Vagina (tissue), 2 donors: Measurements from ENCODE around the gene GLT8D2. TPM values are rescaled to one million over a fixed set of nuclear protein-coding genes. Genes with fewer than 3 reads are reported as not detected.

Experiments used
- DNase-seq, 2 donors: peaks; one replicate each; pipeline ENCODE4 v3.0.0-alpha.2; 2017; ENCODE audit errors: extremely low spot score in 2 of 2
- H3K27ac ChIP-seq: fragments of 200-600 bp; sonication (generic); one replicate; pipeline ENCODE4 v1.5.1; 2019
- H3K27me3 ChIP-seq: fragments of 200-600 bp; sonication (generic); one replicate; pipeline ENCODE4 v1.5.1; 2019
- H3K36me3 ChIP-seq, 2 donors: fragments of 200-600 bp; sonication (generic); one replicate each; pipeline ENCODE4 v1.5.1; 2017 to 2019
- H3K4me1 ChIP-seq: fragments of 200-600 bp; sonication (generic); one replicate; pipeline ENCODE4 v1.5.1; 2019
- H3K4me3 ChIP-seq, 2 donors: fragments of 200-600 bp; sonication (generic); 1 replicate in 1 of 2; 2 replicates in 1 of 2; pipeline ENCODE4 v1.5.1; 2016 to 2019
- H3K9me3 ChIP-seq: fragments of 200-600 bp; sonication (generic); one replicate; pipeline ENCODE4 v1.5.1; 2019
- CTCF ChIP-seq, 3 experiments: fragments of 450-650 bp in 2 of 3; fragments of 200-600 bp in 1 of 3; sonication (generic) in 1 of 3; IDR thresholded peaks; one replicate each; pipeline ENCODE4 v1.5.1; 2017 to 2019; ENCODE audit warnings: antibody characterized with exemption in 3 of 3, mild to moderate bottlenecking in 2 of 3, moderate library complexity in 2 of 3
- POLR2A ChIP-seq, 2 donors: fragments of 450-650 bp; IDR thresholded peaks; one replicate each; pipeline ENCODE4 v1.6.1; 2017; ENCODE audit warnings: antibody characterized with exemption in 2 of 2, mild to moderate bottlenecking in 2 of 2, moderate library complexity in 2 of 2
- POLR2AphosphoS5 ChIP-seq, 2 donors: sonication (generic); formaldehyde crosslinking; IDR thresholded peaks; one replicate each; pipeline ENCODE4 v1.9.0; 2017; ENCODE audit warnings: antibody characterized with exemption in 2 of 2, mild to moderate bottlenecking in 2 of 2, low read depth in 1 of 2; ENCODE audit not compliant: insufficient read depth in 1 of 2
- intact Hi-C: fragments of 100-400 bp; cut with DNase I; formaldehyde crosslinking; loops from one replicate; pipeline ENCODE4 v1.15.1; 2023
- total RNA-seq: library from RNA; depleted of rRNA; stranded (reverse); fragments of >200 nt; gene quantifications from one replicate; pipeline ENCODE4 v1.2.3, GENCODE V29; 2016

GLT8D2 gene
- total RNA-seq, 1 donor from 2014 or later: 11.0 TPM

GRCh38 chr12:104054681-104055346 lies 4.8 kb upstream of the GLT8D2 start:
- no peak for DNase-seq
- no peaks in the 10 kb centered on the region for H3K27me3 ChIP-seq
- no peak overlapping the region for H3K27ac ChIP-seq
- intact Hi-C loops: no loop called here
- H3K36me3 ChIP-seq: no peaks in the 10 kb centered on the region
- peaks cover 5% of the 10 kb centered on the region for H3K4me1 ChIP-seq
- no peak for TF ChIP-seq POLR2AphosphoS5 (IDR thresholded peaks at IDR 0.05; ENCODE audit: insufficient read depth in 1 of 2, low read depth in 1 of 2)
- TF ChIP-seq POLR2A (IDR thresholded peaks at IDR 0.05): no peak
- no peaks in the 10 kb centered on the region for H3K9me3 ChIP-seq
- no peak overlapping the region for H3K4me3 ChIP-seq

- intact Hi-C loops: no loop called here
- peak overlapping the region; percentile 71 for H3K27ac ChIP-seq
Observed at GRCh38 chr12:104050436-104050835, 449 bp upstream of the GLT8D2 start.

GRCh38 chr12:104049278-104049902 lies 597 bp downstream of the GLT8D2 start:
- H3K27me3 ChIP-seq: no peaks in the 10 kb centered on the region
- TF ChIP-seq POLR2A (IDR thresholded peaks at IDR 0.05) (no peak), POLR2AphosphoS5 (IDR thresholded peaks at IDR 0.05; ENCODE audit: insufficient read depth in 1 of 2, low read depth in 1 of 2) (no peak), CTCF (IDR thresholded peaks at IDR 0.05) (no peak)
- no peak for DNase-seq
- H3K4me3 ChIP-seq: peak overlapping the region; percentile 51 to 53
- peak overlapping the region; percentile 71 for H3K27ac ChIP-seq
- no peaks in the 10 kb centered on the region for H3K36me3 ChIP-seq
- peaks cover 29% of the 10 kb centered on the region for H3K4me1 ChIP-seq
- H3K9me3 ChIP-seq: no peaks in the 10 kb centered on the region
- intact Hi-C loops: no loop called here

More at GRCh38 chr12:104050436-104050835, 449 bp upstream of the GLT8D2 start:
- TF ChIP-seq POLR2A (IDR thresholded peaks at IDR 0.05) (no peak), CTCF (IDR thresholded peaks at IDR 0.05) (no peak), POLR2AphosphoS5 (IDR thresholded peaks at IDR 0.05; ENCODE audit: insufficient read depth in 1 of 2, low read depth in 1 of 2) (no peak)
- Histone ChIP-seq H3K4me3 (peak overlapping the region; percentile 51 to 53), H3K36me3 (no peaks in the 10 kb centered on the region), H3K9me3 (no peaks in the 10 kb centered on the region), H3K27me3 (no peaks in the 10 kb centered on the region), H3K4me1 (peaks cover 25% of the 10 kb centered on the region)
- no peak for DNase-seq

- no peaks in the 10 kb centered on the region for H3K36me3 ChIP-seq
- H3K9me3 ChIP-seq: no peaks in the 10 kb centered on the region
- TF ChIP-seq POLR2AphosphoS5 (IDR thresholded peaks at IDR 0.05; ENCODE audit: insufficient read depth in 1 of 2, low read depth in 1 of 2) (no peak), CTCF (IDR thresholded peaks at IDR 0.05) (no peak), POLR2A (IDR thresholded peaks at IDR 0.05) (no peak)
- no peak for DNase-seq
- H3K4me3 ChIP-seq: peak overlapping the region; percentile 51 to 53
- peaks cover 29% of the 10 kb centered on the region for H3K4me1 ChIP-seq
- no peaks in the 10 kb centered on the region for H3K27me3 ChIP-seq
- intact Hi-C loops: no loop called here
- H3K27ac ChIP-seq: peak overlapping the region; percentile 71
Observed at GRCh38 chr12:104048811-104049210, 1.2 kb downstream of the GLT8D2 start.

- intact Hi-C loops: no loop called here
- TF ChIP-seq POLR2AphosphoS5 (IDR thresholded peaks at IDR 0.05; ENCODE audit: insufficient read depth in 1 of 2, low read depth in 1 of 2): no peak
- TF ChIP-seq POLR2A (IDR thresholded peaks at IDR 0.05): no peak
- H3K4me1 ChIP-seq: peaks cover 29% of the 10 kb centered on the region
- DNase-seq: no peak
- H3K36me3 ChIP-seq: no peaks in the 10 kb centered on the region
- no peaks in the 10 kb centered on the region for H3K9me3 ChIP-seq
- H3K27me3 ChIP-seq: no peaks in the 10 kb centered on the region
- H3K4me3 ChIP-seq: no peak overlapping the region
- H3K27ac ChIP-seq: peak overlapping the region; percentile 71
Observed at GRCh38 chr12:104048162-104048561, 1.8 kb downstream of the GLT8D2 start.

- Histone ChIP-seq H3K27ac (no peak overlapping the region), H3K4me1 (peaks cover 29% of the 10 kb centered on the region), H3K36me3 (no peaks in the 10 kb centered on the region), H3K4me3 (no peak overlapping the region), H3K27me3 (no peaks in the 10 kb centered on the region), H3K9me3 (no peaks in the 10 kb centered on the region)
- DNase-seq: no peak
- TF ChIP-seq POLR2AphosphoS5 (IDR thresholded peaks at IDR 0.05; ENCODE audit: insufficient read depth in 1 of 2, low read depth in 1 of 2) (no peak), CTCF (IDR thresholded peaks at IDR 0.05) (no peak), POLR2A (IDR thresholded peaks at IDR 0.05) (no peak)
- intact Hi-C loops: no loop called here
Observed at GRCh38 chr12:104046306-104046705, 3.7 kb downstream of the GLT8D2 start.
